HG03045 (cell line): Measurements from ENCODE around the gene SQOR.
A peak's percentile ranks its signal among the peaks of the same experiment; 100 is the strongest.
"Not testable (repeated sequence)": the region's sequence is repeated elsewhere in the genome, so short reads cannot be mapped to it uniquely, and the experiment has no call there.

Experiments
- ATAC-seq: cut with Tn5 transposase; IDR thresholded peaks from one replicate; pipeline ENCODE4 v1.9.1; 2021; ENCODE audit warnings: mild to moderate bottlenecking, moderate library complexity; ENCODE audit not compliant: unreplicated experiment

Gene SQOR

DNA sequence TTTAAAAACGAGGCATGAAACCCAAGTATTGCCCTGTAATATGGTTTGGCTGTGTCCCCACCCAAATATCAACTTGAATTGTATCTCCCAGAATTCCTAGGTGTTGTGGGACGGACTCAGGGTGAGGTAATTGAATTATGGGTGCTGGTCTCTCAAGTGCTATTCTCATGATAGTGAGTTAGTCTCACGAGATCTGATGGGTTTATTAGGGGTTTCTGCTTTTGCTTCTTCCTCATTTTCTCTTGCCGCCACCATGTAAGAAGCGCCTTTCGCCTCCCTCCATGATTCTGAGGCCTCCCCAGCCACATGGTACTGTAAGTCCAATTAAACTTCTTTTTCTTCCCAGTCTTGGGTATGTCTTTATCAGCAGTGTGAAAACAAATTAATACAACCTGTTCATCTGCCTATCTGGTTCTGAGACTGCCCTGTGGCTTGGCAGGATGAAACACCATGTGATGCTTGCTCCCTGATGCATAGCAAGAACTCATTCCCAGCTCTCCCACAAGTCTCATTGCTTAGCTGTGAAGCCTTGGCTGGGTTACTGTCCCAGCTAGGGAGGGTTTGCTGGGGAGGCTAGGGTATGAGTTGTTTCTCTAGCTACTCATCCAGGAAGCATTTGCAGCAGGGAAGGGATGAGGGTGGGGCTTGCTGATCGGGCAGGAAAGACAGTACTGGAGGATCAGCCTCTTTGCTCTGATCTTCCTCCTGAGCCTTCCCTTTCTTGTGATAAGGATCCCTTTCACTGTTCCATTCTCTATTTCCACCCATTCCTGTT is 3.7 kb upstream of the SQOR start:
- no peak for ATAC-seq

DNA sequence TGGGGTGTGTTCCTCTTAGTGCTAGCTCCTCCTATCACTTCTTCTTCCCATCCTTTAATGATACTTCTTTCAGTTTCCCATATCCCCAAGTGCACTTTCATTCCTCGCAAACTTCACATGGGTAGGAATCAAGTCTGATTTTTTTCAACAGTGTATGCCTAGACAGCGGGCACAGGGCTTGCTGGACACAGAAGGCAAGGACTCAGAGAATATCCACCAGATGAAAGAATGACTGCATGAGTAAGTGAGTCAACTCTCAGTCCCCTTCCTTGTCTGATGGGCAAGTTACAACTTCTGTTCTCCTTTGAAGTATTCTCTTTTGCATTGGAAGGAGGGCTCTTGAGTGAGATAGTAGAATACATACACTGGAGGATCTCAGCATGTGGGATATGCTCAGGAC is 3.1 kb upstream of the SQOR start:
- ATAC-seq: no peak

DNA sequence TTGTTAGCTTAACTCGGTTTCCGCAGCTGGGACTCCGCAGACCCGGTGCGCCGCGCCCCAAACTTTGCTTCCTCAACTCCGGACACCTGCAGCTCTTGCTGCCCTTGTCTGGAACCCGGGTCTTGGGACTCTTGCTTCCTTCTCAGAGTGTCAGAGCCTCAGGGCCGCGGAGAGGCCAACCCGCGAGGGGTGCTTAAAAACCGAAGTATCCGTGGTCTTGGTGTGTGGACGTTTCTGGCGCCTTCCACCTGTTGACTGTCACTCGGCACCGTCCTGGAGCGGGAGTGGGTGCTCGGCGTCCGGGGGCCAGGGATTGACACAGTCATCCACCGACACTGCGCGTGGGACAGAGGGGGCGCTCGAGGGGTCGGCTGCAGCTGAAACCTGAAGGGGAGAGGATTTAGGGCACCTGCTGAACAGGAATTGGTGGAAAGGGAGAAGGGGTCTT is 386 bp downstream of the SQOR start:
- ATAC-seq: peak; percentile 54

DNA sequence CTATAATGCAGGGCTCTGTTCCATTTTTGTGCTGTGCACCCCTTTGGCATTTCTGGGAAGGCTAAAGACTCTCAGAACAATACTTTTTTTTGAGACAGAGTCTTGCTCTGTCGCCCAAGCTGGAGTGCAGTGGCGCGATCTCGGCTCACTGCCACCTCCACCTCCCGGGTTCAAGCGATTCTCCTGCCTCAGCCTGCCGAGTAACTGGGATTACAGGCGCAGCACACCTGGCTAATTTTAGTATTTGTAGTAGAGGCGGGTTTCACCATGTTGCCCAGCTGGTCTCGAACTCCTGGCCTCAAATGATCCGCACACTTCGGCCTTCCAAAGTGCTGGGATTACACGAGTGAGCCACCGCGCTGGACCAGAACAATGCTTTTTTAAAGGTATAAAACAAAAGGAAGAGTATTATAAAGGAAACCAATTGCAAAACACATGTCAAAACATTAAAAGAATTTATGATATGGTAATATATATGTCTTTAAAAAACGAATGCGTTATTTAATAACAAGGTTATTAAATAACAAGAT is 999 bp downstream of the SQOR start:
- ATAC-seq: no peak

DNA sequence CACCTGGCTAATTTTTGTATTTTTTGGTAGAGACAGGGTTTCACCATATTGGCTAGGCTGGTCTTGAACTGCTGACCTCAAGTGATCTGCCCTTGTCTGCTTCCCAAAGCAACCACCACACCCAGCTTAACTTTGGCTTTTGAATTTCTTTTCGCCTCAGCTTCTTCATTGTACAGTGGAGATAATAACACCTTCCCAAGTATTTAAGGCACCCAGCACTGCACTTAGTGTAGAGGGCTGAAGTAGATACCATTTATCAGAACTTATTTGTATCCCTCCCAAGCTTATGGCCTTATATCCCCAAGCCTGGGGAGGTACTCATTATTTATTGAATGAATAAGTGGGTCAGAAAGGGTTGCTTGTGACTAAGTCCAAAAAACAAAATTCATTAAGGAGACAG is 2.3 kb downstream of the SQOR start:
- ATAC-seq: no peak

DNA sequence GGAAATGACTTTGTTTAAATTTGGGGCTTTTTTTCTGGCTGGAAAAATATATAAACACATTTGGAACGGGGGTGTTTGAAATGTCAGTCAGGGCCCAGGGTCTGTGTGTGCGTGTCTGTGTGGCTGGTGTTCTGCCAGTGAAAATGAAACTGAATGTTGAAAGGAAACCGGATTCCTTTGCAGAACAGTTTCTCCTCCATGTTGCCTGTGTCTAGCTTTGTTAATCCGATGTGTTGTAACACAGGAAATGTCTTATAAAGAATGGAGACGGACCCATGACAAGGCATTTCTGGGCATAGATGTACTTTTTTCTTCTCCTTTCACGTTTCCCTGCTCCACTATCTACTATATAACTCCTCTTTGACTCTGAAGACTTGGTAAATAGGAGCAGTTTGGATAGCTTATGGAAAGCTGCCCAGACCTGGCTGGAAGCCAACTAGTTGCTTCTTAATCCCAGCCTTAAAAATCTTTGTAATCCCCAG is 2.8 kb downstream of the SQOR start:
- ATAC-seq: peak; percentile 42

DNA sequence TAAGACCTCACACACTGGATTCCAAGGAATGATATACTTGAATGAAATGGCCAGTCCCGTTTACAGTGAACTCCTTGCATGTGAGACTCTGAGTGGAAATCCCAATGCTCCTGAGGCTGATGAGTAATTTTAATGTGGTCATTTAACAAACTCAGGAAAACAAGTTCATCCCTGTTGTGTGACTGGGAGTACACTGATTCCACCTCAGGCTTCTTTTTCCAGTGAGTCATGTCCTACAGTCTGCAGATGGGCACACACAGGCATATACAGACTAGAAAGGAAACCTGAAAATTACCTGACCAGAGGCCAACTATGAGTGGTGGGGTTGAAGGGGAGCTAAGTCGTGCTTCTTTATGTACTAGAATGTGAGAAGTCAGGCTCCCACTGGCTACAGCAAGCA is 5.8 kb downstream of the SQOR start:
- ATAC-seq: no peak

DNA sequence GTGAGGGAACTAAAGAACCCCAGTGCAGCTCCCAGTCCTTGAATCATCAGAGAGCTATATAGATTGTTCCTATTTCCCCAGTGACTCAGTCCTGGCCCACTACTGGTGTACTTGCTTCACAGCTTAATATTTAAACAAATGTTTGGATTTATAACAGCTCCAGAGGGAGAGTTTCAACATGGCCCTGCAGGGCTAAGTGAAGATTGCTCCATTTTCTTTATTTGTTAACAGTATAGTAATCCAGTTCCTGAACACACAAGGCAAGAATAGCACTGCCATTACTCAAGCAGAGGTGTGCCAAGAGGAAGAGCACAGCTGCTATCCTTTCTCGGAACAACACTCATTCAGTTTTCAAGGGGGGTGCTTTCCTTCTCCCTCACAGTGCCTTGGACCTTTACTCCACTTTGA is 6.5 kb downstream of the SQOR start:
- no peak for ATAC-seq

DNA sequence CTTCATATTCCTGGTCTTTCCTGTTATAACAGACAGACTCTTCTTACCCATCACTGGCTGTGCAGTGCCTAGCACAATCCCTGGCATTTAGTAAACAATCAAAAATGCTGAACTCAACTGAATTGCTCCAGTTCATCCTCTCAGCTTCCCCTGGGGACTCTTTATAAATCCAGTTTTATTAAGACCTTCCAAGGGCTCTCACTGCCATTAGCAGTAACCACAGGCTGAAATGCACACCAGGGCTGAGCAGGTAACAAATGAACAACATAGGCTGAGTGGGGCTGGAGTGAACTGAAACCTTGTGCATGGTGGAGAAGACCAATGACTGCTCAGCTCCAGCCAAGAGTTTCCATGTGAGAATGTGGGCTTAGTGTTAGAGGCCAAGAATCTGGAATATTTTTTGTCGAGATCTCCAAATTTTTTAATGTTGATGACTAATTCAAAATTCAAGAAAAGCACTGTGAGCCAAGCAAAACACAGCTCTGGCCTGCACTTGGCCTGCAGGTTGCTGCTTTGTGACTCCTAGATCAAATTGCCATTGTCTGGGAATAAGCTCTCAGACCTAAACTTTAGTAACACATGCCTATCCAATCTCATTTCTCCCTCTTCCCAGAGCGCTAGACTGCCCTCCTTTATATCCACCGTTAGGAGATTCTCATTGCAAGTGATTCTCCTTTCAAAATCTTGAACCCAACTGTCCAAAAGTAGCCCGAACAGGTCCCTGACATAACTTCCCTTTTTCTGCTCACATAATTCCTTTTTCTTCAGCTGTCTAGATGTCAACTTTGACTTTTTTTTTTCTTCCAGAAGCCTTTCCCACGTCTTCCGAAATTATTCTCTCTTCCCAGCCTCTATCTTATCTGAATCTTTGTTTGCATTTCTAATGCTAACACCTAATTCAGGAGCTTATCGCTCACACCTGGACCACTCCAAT is 7.4 kb downstream of the SQOR start:
- ATAC-seq: no peak

DNA sequence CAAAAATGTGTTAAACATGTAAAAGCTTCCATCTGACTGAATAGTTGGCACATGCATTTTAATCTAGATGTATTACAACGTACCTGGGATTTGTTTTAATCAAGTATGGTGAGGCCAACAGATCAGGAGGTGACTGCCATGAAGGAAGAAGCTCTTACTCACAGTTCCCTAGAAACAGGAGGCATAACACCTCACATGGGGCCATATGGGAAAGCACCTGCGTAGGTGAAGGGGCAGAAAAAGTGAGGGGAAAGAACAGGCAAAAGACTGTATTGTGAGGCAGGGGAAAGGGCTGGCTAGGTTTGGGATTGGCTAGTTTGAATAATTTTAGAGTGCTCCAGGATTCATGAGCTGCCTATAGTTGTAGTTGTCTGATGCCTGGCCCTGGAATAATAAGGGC is 9.6 kb downstream of the SQOR start:
- no peak for ATAC-seq

DNA sequence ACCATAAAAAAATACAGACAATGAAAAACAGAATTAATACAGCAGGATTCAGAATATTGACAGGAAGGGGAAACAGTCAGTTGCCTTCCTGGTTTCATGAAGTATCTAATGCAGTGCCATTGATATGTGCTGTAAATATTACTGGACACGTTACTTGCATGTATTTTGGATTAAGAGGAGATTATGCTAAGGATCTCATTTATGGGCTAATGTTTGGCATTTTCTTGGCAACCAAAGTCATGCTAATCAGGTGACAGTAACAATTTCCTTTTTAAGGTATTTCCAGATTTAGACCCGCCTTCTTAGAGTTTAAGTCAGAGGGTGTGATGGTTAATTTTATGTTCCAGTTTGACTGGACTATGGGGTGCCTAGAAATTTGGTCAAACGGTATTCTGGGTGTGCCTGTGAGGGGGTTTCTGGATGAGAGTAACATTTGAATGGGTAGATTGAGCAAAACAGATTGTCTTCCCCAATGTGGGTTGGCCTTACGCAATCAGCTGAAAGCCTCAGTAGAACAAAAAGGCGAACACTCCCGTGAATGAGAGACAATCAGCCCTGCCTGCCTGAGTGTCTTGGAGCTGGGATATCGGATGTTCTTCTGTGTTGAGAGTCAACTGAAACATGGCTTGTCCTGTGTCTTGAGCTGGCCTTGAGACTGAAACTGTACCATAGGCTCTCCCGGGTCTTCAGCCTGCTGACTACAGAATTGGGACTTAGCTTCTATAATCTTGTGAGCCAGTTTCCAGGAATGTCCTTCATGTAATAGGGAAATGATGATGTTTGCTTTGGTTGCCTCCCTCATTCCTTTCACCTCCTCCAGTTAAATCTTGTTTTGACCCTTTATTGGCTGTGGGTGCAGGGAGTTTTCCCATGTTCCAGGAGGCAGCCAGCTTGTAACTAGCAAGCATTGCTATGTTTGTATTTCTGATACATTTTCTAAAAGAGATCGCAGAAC is 10.5 kb downstream of the SQOR start:
- no peak for ATAC-seq

DNA sequence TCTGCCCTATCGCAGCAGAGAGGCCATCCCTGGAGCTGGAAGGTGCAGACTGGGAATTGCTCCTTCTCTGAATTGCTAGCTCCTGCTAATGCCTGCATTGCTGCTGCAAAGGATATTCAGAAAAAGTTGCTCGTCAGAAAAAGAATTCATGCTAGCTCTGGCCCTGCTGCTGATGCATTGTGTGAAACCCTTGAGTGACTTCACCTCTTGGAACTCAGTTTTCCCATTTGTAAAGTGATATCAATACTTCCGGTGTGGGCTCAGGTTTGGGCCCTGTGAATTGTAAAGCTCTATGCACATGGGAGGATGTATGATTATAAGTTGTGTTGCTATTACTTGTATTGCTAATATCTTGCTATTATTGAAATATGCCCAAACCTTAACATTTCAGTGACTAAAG is 11.4 kb downstream of the SQOR start:
- ATAC-seq: no peak

DNA sequence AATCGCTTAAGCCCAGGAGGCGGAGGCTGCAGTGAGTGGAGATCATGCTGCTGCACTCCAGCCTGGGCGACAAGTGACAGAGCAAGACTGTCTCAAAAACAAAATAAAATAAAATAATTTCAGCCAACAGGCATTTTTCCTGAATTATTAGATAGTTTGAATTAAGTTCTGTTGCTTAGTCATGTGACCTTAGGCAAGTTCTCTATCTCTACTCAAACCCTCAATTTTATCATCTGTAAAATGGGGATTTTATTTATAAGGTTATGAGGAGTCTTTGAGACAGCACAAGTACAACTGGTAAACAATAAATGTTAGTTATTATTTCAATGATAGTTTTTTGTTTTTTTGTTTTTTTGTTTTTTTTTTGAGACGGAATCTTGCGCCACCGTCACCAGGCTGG is 13.0 kb downstream of the SQOR start:
- no peak for ATAC-seq

DNA sequence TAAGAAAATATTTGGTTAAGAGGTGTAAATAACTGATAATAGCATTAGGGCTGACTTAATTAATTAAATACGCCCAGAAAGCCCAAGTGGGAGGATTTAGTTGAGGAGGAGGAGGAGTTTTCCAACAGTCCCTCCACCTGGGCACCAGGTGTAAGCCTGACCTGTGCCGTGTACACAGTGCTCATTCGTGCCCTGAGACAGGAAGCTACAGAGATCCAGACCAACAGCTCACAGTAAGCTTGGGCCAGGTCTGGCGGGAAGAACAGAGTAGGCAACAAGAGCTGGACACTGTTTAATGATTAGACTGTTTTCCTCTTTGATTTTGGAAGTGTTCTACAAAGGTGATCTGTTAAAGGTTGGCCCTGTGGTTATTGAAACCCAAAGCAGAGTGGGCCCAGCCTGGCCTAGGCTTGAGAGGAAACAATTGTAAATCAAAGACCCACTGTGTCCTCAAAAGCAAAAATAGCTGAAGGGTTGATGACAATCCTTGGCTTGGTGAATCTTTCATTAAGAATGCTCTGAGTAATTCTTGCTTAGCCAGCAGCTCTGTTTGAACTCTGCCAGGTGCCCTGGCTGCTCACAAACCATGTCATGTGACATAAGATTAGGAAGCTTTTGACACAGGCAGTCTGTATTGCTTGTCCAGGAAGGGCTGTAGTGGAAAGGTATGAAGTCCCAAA is 13.8 kb downstream of the SQOR start:
- ATAC-seq: no peak

DNA sequence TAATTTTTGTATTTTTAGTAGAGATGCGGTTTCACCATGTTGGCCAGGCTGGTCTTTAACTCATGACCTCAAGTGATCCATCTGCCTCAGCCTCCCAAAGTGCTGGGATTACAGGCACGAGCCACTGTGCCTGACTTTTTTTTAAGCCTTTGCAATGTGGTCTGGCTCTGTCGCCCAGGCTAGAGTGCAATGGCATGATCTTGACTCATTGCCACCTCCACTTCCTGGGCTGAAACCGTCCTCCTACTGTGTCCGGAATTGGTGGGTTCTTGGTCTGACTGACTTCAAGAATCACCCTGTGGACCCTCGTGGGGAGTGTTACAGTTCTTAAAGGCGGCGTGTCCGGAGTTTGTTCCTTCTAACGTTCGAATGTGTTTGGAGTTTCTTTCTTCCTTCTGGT is 15.2 kb downstream of the SQOR start:
- ATAC-seq: not testable (repeated sequence)

DNA sequence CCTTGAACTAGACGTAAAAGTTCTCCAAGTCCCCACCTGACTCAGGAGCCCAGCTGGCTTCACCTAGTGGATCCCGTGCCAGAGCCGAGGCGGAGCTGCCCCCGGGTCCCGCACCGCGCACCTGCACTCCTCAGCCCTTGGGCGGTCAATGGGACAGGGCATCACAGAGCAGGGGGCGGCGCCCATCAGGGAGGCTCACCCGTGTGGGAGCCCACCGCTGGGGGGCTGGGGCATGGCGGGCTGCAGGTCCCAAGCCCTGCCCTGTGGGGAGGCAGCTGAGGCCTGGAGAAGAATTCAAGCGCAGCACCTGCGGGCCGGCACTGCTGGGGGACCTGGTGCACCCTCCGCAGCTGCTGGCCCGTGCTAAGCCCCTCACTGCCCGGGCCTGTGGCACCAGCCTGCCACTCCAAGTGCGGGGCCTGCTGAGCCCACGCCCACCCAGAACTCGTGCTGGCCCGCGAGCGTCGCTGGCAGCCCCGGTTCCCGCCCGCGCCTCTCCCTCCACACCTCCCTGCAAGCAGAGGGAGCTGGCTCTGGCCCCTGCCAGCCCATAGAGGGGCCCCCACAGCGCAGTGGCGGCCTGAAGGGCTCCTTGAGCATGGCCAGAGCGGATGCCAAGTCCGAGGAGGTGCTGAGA is 16.2 kb downstream of the SQOR start:
- ATAC-seq: no peak

DNA sequence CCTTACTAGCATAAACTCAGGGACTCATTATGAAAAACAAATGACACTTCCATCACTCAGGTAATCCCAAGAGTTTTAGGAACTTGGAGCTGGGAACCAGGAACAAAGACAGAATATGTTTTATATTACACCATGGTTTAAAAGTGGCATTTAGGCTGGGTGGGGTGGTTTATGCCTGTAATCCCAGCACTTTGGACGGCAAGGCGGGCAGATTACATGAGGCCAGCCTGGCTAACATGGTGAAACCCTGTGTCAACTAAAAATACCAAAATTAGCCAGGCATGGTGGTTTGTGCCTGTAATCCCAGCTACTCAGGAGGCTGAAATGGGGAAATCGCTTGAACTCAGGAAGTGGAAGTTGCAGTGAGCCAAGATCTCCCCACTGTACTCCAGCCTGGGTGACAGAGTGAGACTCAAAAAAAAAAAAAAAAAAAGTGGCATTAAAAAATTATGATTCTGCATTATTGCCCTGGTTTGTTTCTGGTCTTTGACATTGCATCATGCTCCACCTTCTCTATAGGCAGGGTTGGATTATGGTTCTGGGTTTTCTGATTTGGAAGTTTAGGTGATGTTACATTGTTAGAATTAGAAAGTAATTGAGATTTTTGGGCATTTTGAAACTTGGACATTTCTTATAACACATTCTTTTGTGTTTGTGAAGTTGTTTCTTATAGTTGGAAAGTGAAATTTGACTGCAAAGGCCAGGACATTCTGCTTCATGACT is 19.0 kb downstream of the SQOR start:
- ATAC-seq: no peak

DNA sequence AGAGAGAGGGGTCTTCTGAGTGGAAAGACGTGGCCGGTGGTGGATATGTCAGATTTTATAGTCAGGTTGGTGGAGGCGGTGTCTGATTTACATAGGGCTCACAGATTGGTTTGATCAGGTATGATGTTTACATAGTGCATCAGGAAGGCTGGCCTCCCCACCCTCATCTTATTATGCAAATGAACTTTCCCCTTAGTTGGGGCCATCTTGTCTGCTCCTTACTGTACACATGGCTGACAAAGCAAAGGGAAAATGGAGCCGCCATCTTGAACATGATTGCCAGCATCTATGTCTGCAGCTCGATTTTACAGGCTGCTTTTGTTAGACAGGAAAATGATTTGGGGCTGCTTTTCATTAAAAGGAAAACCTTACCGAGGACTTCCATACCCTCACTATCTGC is 19.9 kb downstream of the SQOR start:
- ATAC-seq: no peak

DNA sequence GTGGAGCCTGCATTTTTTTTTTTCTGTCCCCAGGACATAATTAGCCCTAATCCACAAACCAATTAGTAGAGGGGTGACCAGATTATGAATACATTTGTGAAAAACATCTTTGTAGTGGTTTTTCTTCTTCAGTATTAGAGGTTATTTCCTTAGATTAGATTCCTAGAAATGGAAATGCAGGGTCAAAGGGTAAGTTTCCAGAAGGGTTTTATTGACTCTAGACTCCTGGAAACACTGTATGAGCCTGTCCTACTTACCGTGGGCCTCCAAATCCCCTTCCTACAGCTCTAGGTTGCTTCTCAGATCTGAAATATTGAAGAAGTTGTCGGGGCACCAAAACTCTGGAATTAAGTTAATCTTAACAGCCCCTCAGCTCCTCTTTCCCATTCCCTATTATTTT is 22.4 kb downstream of the SQOR start:
- ATAC-seq: no peak
